DMS 273 treated with DMSO at 0.1 percent for 48 hours (cell line): ENCODE data around the gene SMIM22.

Source experiments
- DNase-seq: peaks from one replicate; lab custom pipeline; 2025; lab: John Stamatoyannopoulos, UW

SMIM22 gene

GRCh38 chr16:4814542-4815173, 19.5 kb downstream of the SMIM22 start:
- DNase-seq: no peak

DNA sequence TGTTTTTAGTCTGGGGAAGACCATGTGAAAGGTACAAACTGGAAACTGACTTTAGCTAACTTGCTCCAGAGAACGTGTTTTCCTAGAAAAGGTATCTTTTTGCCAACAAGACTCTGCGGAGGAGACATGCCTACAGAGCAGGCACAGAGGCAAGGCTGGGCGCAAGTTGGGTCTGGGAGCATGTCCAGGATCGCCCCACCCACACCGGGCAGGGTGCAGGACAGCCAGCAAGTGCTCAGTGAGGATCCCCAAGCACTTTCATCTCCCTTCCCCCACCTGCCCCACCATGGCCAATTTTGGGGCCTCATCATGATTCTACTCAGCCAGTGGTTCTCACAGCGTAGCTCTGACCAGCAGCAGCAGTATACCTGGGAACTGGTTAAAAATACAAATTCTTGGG, 25.5 kb downstream of the SMIM22 start:
- DNase-seq: no peak

GRCh38 chr16:4825196-4825595, 30.0 kb downstream of the SMIM22 start:
- no peak for DNase-seq

GRCh38 chr16:4826526-4826925, 31.4 kb downstream of the SMIM22 start:
- no peak for DNase-seq

DNA sequence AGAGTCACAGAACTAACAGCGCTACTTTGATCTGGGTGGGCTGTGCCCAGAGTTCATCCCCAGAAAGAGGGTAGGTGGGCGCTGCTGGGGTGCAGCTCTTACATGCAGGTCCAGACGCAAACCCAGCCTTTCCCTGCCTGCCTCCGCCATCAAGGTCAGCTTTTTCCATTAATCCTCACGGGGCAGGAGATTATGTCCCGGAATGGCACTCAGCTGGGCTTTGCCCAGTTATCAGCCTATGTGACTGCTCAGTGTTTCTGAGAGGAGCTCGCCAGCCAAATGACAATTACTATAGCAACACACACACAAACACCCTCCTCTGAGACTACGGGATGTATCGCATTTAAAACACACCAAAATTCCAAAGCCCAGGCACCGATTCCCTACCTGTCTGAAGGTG, 31.8 kb downstream of the SMIM22 start:
- DNase-seq: no peak

DNA sequence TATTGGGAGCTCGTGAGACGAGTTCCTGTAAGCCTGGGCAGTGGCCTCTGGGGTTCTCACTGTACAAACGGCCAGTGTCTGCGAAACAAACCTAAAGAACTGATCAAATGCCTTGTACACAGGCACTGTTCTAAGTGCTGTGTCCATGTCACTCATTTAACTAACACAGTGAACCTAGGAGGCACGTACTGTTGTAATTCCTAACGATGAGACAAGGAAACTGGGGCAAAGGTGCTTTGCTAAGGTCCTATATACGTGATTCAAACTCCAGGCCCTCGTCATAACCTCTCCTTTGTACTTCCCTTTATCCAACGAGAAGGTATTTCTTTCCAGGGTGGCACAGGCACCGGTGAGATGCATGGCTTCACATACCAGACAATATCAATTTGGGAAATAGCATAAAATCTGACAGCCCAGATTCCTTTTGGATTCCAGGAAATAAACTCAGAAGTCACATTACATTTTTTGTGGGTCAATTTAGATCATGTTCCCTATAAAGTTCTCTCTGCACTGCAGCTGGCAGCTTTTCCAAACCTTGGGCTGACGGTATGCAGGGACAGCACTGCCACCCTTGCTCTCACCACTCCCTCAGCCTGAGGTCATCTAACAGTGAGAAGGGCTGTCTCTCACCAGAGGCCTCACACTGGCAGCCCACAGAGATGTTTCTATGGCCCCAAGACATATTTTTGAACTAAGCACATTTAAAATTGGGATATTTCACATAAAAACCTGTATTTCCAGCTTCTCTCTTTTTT, 33.6 kb downstream of the SMIM22 start:
- DNase-seq: no peak

- DNase-seq: no peak
These were observed 35.2 kb downstream of the SMIM22 start for GRCh38 chr16:4830408-4830807.

DNA sequence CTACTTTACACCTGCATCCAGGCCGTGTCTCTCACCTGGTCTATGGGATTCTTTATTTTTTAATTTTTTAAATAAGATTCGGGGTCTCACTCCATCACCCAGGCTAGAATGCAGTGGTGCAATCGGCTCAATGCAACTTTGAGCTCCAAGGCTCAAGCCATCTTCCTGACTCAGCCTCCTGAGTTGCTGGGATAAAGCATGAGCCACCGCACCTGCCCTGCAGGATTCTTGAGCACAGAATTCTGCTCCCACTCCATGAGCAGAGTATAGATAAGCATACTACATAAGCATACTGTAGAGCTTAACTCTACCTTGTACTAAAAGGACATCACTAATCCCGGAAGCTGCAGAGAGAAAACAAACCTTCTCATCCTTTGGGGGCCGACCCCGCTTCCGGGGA, 36.4 kb downstream of the SMIM22 start:
- no peak for DNase-seq

- DNase-seq: no peak
These were observed 37.7 kb downstream of the SMIM22 start for GRCh38 chr16:4832698-4833343.

DNA sequence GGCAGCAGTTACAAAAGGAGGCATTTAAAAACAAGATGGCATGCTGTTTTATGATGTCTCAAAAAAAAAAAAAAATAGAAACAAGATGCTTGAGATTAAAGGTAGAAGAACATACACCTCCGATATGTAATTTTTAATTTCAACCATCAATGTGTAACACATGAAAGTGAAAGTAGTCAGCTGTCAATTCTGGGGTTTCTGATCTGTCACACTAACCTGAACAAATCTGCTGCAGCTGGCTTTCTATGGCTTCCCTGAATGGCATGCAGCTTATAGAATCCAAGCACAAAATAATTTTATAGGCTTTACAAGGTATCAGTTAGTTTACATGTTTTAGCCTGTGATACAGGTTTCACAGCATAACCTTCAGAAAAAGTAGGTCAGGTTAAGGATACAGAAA, 38.4 kb downstream of the SMIM22 start:
- DNase-seq: no peak

- DNase-seq: no peak
These were observed 41.6 kb downstream of the SMIM22 start for GRCh38 chr16:4836727-4837126.

- DNase-seq: no peak
These were observed 42.7 kb downstream of the SMIM22 start for GRCh38 chr16:4837733-4838501.

DNA sequence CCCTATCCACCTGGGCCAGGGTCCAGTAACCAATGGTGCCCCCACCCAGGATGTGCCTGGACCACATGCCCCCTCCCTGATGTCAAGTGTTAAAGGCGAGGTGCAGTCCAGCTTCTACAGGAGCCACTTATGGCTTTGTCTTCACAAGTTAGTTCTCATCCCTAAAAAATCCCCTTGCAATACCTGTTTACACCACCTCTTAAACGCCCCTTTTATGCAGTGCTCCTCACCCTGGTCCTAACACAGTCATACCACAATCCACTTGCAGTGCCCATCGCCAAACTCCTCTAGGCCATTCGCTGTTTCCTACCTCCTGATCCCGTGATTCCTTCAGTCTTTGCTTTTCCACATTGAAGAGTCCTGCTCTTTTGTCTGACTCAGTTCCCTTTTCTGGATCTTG, 44.8 kb downstream of the SMIM22 start:
- no peak for DNase-seq

DNA sequence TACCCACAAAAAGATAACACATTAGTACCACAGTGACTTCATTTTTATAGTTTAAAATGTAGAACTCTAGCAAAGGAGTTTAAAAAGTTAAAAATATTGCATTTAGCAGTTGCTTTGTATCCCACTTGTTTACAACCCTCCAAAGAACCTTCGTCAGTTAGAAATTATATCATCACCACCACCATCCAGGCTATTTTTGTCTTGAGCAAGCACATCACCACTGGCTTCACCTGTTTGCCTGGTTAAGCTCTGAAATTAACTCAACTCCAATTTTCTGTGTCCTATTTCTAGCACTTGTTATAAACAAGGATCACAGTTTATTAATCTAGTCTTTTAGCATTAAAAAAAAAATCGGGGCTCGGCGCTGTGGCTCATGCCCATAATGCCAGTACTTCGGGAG, 45.8 kb downstream of the SMIM22 start:
- no peak for DNase-seq
